IMR-90 (cell line): ENCODE results near the gene FOSB.

Experiments
- BHLHE40 ChIP-seq: fragments of 150-350 bp; IDR thresholded peaks from 2 replicates; pipeline ENCODE4 v1.6.1; 2016; ENCODE audit warnings: mild to moderate bottlenecking, low read depth, low read length
- CEBPB ChIP-seq: IDR thresholded peaks from 2 replicates; pipeline ENCODE4 v1.6.1; 2012; ENCODE audit warnings: low read depth, low read length, improper control_type of control experiment
- MAZ ChIP-seq: IDR thresholded peaks from 2 replicates; pipeline ENCODE4 v1.6.1; 2012; ENCODE audit warnings: low read depth, mild to moderate bottlenecking, low read length, improper control_type of control experiment, moderate library complexity, borderline replicate concordance
- NFE2L2 ChIP-seq: fragments of 150-350 bp; IDR thresholded peaks from 2 replicates; pipeline ENCODE4 v1.6.1; 2016; ENCODE audit warnings: low read depth, mild to moderate bottlenecking, low read length
- POLR2A ChIP-seq: IDR thresholded peaks from 2 replicates; pipeline ENCODE4 v1.6.1; 2012; ENCODE audit warnings: mild to moderate bottlenecking, low read depth, low read length
- RAD21 ChIP-seq: IDR thresholded peaks from 2 replicates; pipeline ENCODE4 v1.6.1; 2012; ENCODE audit warnings: low read length, improper control_type of control experiment
- TF ChIP-seq, protein P1 (sequence below): conservative IDR thresholded peaks from 2 replicates; pipeline ENCODE4 v1.5.1; 2012; ENCODE audit warnings: mild to moderate bottlenecking, low read depth, low read length, improper control_type of control experiment
- TF ChIP-seq, protein P2 (sequence below): fragments of 150-350 bp; IDR thresholded peaks from 2 replicates; pipeline ENCODE4 v1.6.1; 2016; ENCODE audit warnings: low read depth, mild to moderate bottlenecking, low read length, moderate library complexity, borderline replicate concordance

- TF ChIP-seq, protein P1, sequence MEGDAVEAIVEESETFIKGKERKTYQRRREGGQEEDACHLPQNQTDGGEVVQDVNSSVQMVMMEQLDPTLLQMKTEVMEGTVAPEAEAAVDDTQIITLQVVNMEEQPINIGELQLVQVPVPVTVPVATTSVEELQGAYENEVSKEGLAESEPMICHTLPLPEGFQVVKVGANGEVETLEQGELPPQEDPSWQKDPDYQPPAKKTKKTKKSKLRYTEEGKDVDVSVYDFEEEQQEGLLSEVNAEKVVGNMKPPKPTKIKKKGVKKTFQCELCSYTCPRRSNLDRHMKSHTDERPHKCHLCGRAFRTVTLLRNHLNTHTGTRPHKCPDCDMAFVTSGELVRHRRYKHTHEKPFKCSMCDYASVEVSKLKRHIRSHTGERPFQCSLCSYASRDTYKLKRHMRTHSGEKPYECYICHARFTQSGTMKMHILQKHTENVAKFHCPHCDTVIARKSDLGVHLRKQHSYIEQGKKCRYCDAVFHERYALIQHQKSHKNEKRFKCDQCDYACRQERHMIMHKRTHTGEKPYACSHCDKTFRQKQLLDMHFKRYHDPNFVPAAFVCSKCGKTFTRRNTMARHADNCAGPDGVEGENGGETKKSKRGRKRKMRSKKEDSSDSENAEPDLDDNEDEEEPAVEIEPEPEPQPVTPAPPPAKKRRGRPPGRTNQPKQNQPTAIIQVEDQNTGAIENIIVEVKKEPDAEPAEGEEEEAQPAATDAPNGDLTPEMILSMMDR, result no peak
- TF ChIP-seq CEBPB (no peak), NFE2L2 (no peak), RAD21 (no peak), POLR2A (no peak), MAZ (no peak), BHLHE40 (no peak)
- TF ChIP-seq, protein P2, sequence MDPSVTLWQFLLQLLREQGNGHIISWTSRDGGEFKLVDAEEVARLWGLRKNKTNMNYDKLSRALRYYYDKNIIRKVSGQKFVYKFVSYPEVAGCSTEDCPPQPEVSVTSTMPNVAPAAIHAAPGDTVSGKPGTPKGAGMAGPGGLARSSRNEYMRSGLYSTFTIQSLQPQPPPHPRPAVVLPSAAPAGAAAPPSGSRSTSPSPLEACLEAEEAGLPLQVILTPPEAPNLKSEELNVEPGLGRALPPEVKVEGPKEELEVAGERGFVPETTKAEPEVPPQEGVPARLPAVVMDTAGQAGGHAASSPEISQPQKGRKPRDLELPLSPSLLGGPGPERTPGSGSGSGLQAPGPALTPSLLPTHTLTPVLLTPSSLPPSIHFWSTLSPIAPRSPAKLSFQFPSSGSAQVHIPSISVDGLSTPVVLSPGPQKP, result no peak
Observed at GRCh38 chr19:45440259-45440638, 27.5 kb upstream of the FOSB start.
